K562 (cell line): ENCODE results near the gene TTLL8. TPM values are rescaled to one million over a fixed set of nuclear protein-coding genes. Genes with fewer than 3 reads are reported as not detected.

ENCODE experiments used
- CREB1 ChIP-seq, 2 experiments: sonication (generic) in 1 of 2; formaldehyde crosslinking in 1 of 2; IDR thresholded peaks; 2 replicates each; pipeline versions ENCODE4 v1.6.1 to v1.8.0; 2012 to 2022; ENCODE audit warnings: inconsistent platforms in 1 of 2, mild to moderate bottlenecking in 1 of 2, missing genetic modification reagents in 1 of 2, moderate library complexity in 1 of 2
- FOXK1 ChIP-seq: sonication (generic); formaldehyde crosslinking; IDR thresholded peaks from 2 replicates; pipeline ENCODE4 v1.8.0; 2022; ENCODE audit warnings: missing genetic modification reagents, mild to moderate bottlenecking, borderline replicate concordance
- HBP1 ChIP-seq: fragments of 450-650 bp; formaldehyde crosslinking; IDR thresholded peaks from 2 replicates; pipeline ENCODE4 v1.4.0; 2022; ENCODE audit warnings: missing genetic modification characterization
- ILK ChIP-seq: fragments of 450-650 bp; IDR thresholded peaks from 2 replicates; pipeline ENCODE4 v1.6.1; 2016; ENCODE audit warnings: missing genetic modification characterization, low read depth, mild to moderate bottlenecking, missing compliant biosample characterization, moderate library complexity, borderline replicate concordance
- MCM7 ChIP-seq, 2 experiments: fragments of 450-650 bp; IDR thresholded peaks; 2 replicates each; pipeline ENCODE4 v1.6.1; 2016 to 2018
- MLLT1 ChIP-seq, 2 experiments: fragments of 450-650 bp; IDR thresholded peaks; 2 replicates each; pipeline ENCODE4 v1.6.1; 2016
- MLX ChIP-seq, 2 experiments: fragments of 450-650 bp in 1 of 2; sonication (generic) in 1 of 2; formaldehyde crosslinking; conservative IDR thresholded peaks; 2 replicates each; pipeline versions ENCODE4 v1.4.0 to v1.8.1; 2020 to 2022; ENCODE audit warnings: mild to moderate bottlenecking in 1 of 2, missing genetic modification reagents in 1 of 2
- PHB2 ChIP-seq: fragments of 450-650 bp; IDR thresholded peaks from 2 replicates; pipeline ENCODE4 v1.6.1; 2017; ENCODE audit warnings: low read depth
- WHSC1 ChIP-seq: IDR thresholded peaks from one replicate; pipeline ENCODE4 v1.6.1; 2012; ENCODE audit warnings: low read length, control low read depth, inconsistent platforms
- ZBTB33 ChIP-seq: sonication (generic); formaldehyde crosslinking; IDR thresholded peaks from 2 replicates; pipeline ENCODE4 v1.8.1; 2023; ENCODE audit warnings: mild to moderate bottlenecking, missing genetic modification reagents
- ZKSCAN8 ChIP-seq: fragments of 200-800 bp; sonication (Bioruptor generic); IDR thresholded peaks from 2 replicates; pipeline ENCODE4 v1.6.1; 2016; ENCODE audit warnings: missing genetic modification characterization, missing compliant biosample characterization
- polyA plus RNA-seq, 8 experiments: library from polyadenylated mRNA; depleted of rRNA in 4 of 8; stranded (reverse) in 5 of 8; unstranded in 3 of 8; fragments of >200 nt; fragmentation: Nextera tagmentation in 2 of 8; fragmentation: Illumina TruSeq in 1 of 8; extraction: Ambion mirVana in 2 of 8; extraction: Trizol in 1 of 8; gene quantifications; 2 replicates each; pipeline versions ENCODE4 v1.2.1 to v1.2.3, GENCODE V29; 2011 to 2014; ENCODE audit warnings: inconsistent platforms in 1 of 8, missing spikeins in 1 of 8
- total RNA-seq, 7 experiments: library from RNA; depleted of rRNA in 6 of 7; stranded (reverse); fragments of >200 nt in 6 of 7; fragmentation: Illumina TruSeq in 2 of 7; extraction: Trizol in 2 of 7; gene quantifications; 2 replicates each; pipeline versions ENCODE4 v1.2.1 to v1.2.3, GENCODE V29; 2011 to 2021; ENCODE audit warnings: low replicate concordance in 1 of 7

TTLL8 gene
- total and polyA plus RNA-seq, 9 of the 15 experiments (the other 6 are each of a cell fraction or from before 2014, with no cell fraction given) = not detected

GRCh38 chr22:50102946-50103345, 44.8 kb upstream of the TTLL8 start (continued):
- TF ChIP-seq ILK (tag) = no peak
- TF ChIP-seq MCM7 (IDR thresholded peaks at IDR 0.05) = no peak
- TF ChIP-seq ZBTB33 (CRISPR knock-in tag) = peak; percentile 62; the same call in 1 of the 2 replicates
- TF ChIP-seq ZKSCAN8 (CRISPR knock-in tag) = no peak
- no peak for TF ChIP-seq WHSC1
- peak in 1 of 2 experiments; percentile 72; a peak in 1 of 4 replicates for TF ChIP-seq MLX (CRISPR knock-in tag; conservative IDR thresholded peaks at IDR 0.05)
- TF ChIP-seq MLLT1 (IDR thresholded peaks at IDR 0.05) = no peak
- no peak for TF ChIP-seq FOXK1 (CRISPR knock-in tag)
- TF ChIP-seq PHB2 = no peak
- no peak for TF ChIP-seq HBP1 (CRISPR knock-in tag)
- TF ChIP-seq CREB1 (IDR thresholded peaks at IDR 0.05) = no peak
- peak; percentile 45; the same call in 1 of the 2 replicates for TF ChIP-seq CREB1 (CRISPR knock-in tag; IDR thresholded peaks at IDR 0.05)
